Activated T-helper 1 cell treated with anti-CD3 and anti-CD28 coated beads, Interleukin-12 subunit alpha, Interleukin-12 subunit beta, Interleukin-2, Interleukin-4 antibody, amounts not matched to agents 30 ng/mL and 10 ng/mL and 1 ng/mL, durations not matched to agents 14 hours and 24 hours and 36 hours (primary cell): ENCODE results near the gene ZFHX3. TPM values are rescaled to one million over a fixed set of nuclear protein-coding genes. Genes with fewer than 3 reads are reported as not detected.
A peak's percentile ranks its signal among the peaks of the same experiment; 100 is the strongest.
"Not testable (repeated sequence)": the region's sequence is repeated elsewhere in the genome, so short reads cannot be mapped to it uniquely, and the experiment has no call there.

Experiments used
- DNase-seq: peaks from one replicate; pipeline ENCODE4 v3.0.0; 2021; ENCODE audit warnings: low spot score
- H3K27ac Mint-ChIP-seq: one replicate; pipeline ENCODE4 v1.8.0; 2021; ENCODE audit warnings: mild to moderate bottlenecking, mixed read lengths
- H3K27me3 Mint-ChIP-seq: one replicate; pipeline ENCODE4 v1.8.0; 2022; ENCODE audit warnings: mild to moderate bottlenecking, moderate library complexity, mixed read lengths; ENCODE audit not compliant: insufficient read depth
- H3K36me3 Mint-ChIP-seq: one replicate; pipeline ENCODE4 v1.8.0; 2021; ENCODE audit warnings: low read depth, mixed read lengths
- H3K4me1 Mint-ChIP-seq: one replicate; pipeline ENCODE4 v1.8.0; 2021; ENCODE audit warnings: low read depth, mixed read lengths
- H3K4me3 Mint-ChIP-seq: one replicate; pipeline ENCODE4 v1.8.0; 2021; ENCODE audit warnings: mild to moderate bottlenecking, moderate library complexity, mixed read lengths
- H3K9me3 Mint-ChIP-seq: one replicate; pipeline ENCODE4 v1.8.0; 2021; ENCODE audit warnings: mixed read lengths
- intact Hi-C: fragments of 100-400 bp; cut with micrococcal nuclease; formaldehyde crosslinking; loops from one replicate; pipeline ENCODE4 v1.15.1; 2024
- total RNA-seq: library from RNA; stranded (reverse); gene quantifications from 2 replicates; pipeline ENCODE4 v1.2.3, GENCODE V29; 2022

The ZFHX3 gene
- total RNA-seq, 1 donor from 2014 or later, result 0.34 TPM

DNA sequence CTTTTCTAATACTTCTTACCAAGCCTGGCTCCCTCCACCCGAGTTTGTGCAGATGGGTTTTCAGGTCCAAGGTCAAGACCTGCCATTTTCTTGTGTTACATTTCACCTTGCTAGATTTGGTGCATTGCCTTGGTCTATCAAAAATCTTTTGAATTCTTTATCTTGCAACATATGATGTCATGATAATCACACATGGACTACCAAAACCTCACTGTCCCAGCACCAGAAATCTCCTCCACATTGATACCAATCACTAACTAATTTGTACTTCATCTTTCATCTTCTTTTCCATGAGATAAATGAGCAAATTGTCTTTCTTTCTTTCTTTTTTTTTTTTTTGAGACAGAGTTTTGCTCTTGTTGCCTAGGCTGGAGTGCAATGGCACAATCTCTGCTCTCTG lies 33.0 kb upstream of the ZFHX3 start:
- Mint-ChIP-seq H3K4me3 (no peak overlapping the region), H3K4me1 (no peaks in the 10 kb centered on the region), H3K36me3 (no peaks in the 10 kb centered on the region), H3K9me3 (no peaks in the 10 kb centered on the region), H3K27me3 (peaks cover 3% of the 10 kb centered on the region), H3K27ac (no peak overlapping the region)
- DNase-seq, result no peak
- intact Hi-C loops, result no loop called here

DNA sequence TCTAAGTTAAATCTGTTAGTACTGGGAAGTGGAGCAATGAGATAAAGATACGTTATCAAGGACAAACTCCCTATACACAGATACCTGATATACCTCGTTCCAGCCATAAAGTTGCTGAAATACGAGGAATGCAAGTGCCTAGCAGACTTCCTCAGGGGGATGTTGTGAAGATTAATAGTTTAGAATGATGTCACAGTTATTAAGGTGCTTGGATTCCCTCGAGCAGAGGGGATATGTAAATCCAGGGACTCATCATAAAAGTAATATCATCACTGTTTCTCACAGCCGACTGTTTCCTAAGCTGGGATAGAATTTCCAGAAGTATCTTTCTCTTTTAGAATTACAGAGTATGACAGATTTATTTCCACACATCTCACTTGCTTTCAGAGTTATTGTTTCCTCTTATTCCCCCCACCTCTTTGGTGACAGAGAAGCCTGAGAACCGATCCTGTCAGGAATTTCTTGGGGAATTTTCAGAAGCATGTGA lies 28.4 kb upstream of the ZFHX3 start:
- Mint-ChIP-seq H3K36me3 (no peaks in the 10 kb centered on the region), H3K9me3 (no peaks in the 10 kb centered on the region), H3K27me3 (peaks cover 19% of the 10 kb centered on the region), H3K4me3 (no peak overlapping the region), H3K4me1 (no peaks in the 10 kb centered on the region), H3K27ac (no peak overlapping the region)
- intact Hi-C loops, result no loop called here
- no peak for DNase-seq

DNA sequence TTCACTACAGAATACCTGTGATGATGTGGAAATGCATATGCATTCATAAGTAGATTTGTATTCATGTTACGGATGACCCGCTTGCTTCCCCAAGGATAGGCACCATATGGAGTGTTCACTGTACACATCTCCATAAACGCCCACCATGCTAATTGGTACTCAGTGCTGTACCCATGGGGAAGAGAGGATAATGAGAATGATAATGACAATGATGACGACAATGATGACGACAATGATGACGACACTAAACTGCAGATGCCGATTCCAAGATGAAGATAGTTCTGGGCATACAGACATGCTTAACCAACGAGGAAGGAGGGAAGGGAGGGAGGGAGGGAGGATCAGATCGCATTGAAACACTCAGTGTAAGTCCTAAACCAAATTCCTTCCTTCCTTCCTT lies 26.5 kb upstream of the ZFHX3 start:
- Mint-ChIP-seq H3K9me3 (no peaks in the 10 kb centered on the region), H3K4me1 (no peaks in the 10 kb centered on the region), H3K27ac (no peak overlapping the region), H3K36me3 (no peaks in the 10 kb centered on the region), H3K27me3 (peaks cover 29% of the 10 kb centered on the region), H3K4me3 (no peak overlapping the region)
- intact Hi-C loops, result no loop called here
- no peak for DNase-seq

DNA sequence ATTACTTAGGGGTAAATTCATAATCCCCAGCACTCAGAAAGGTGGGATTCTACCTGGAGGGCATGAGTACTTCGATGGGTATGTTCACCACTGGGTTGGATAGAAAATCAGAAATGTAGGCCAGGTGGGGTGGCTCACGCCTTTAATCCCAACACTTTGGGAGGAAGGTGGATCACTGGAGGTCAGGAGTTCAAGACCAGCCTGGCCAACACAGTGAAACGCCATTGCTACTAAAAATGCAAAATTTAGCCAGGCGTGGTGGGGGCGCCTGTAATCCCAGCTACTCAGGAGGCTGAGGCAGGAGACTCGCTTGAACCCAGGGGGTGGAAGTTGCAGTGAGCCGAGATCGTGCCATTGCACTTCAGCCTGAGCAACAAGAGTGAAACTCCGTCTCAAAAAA lies 24.1 kb upstream of the ZFHX3 start:
- H3K4me3 Mint-ChIP-seq, DNase-seq, intact Hi-C loops, H3K9me3 Mint-ChIP-seq, H3K4me1 Mint-ChIP-seq, H3K36me3 Mint-ChIP-seq, H3K27ac Mint-ChIP-seq: not testable (repeated sequence)
- H3K27me3 Mint-ChIP-seq, result peaks cover 49% of the 10 kb centered on the region

DNA sequence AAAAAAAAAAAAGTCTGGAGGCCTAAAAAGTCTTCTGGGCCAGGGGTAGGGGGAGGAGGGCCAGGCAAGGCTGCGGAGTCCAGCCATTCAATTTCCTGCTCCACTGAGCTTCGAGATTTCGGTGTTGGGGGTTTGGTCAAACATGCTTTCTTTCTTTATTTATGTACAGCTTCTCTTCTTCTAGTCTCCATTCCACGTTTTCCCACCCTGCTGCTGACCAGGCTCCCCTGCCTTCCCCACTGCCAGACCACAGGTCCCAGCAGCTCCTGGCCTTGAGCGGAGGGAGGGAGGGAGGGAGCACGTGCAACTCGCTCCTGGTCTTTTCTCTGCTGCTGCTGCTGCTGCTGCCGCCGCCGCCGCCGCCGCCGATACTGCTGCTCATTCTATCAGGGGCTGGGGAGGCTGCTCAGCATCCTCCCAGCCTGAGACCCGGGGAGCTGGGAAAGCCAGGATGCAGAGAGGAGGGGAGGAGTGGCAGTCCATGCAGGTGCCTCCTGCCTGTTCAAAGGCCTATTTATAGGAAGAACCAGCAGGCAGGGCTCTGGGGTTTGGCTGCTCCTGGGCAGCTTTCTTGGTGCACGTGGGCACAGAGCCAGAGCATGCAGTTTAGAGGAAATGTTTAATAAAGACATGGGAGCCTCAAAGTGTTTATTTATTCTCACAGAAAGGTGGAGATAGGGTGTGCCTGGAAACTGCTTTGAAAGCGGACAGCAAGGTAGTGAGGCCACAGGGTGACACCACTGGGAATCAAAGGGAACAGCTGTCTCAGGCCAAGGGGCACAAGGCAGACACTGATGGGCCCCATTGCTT lies 23.4 kb upstream of the ZFHX3 start:
- peak overlapping the region; percentile 39 for H3K4me3 Mint-ChIP-seq
- intact Hi-C loops, result no loop called here

DNA sequence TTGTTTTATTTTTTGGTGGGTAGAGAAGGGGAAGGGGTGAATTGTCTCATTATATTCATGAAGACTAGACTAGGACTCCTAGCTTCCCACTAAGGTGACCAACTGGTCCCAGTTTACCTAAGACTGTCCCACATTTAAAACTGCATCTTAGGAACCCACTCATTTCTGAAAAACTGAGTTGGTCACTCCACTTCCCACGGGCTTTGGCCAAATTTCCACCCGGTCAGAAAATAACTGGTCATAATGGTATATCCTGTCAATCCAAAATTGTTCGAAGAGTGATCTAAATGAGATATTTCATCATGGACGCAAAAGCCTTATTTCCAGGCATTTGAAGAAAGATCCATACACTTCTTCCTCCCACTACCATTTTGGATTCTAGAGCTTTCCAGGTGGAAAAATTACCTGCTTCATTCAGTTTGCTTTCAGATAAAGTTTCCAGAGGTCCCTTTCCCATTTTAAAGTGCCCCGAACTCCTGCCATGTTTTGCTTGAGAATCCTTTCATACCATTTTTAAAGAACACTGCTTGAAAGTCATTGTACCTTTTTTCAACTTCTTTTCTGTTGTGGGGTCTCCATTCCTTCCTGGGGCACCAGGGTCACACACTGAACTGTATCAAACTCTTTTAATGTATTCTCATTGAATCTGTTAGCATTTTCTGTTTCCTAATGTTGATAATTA lies 21.8 kb upstream of the ZFHX3 start:
- DNase-seq, result no peak
- H3K9me3 Mint-ChIP-seq, result no peaks in the 10 kb centered on the region
- no peak overlapping the region for H3K27ac Mint-ChIP-seq
- no peaks in the 10 kb centered on the region for H3K36me3 Mint-ChIP-seq
- H3K27me3 Mint-ChIP-seq, result peaks cover 64% of the 10 kb centered on the region
- intact Hi-C loops, result no loop called here
- H3K4me1 Mint-ChIP-seq, result no peaks in the 10 kb centered on the region
- no peak overlapping the region for H3K4me3 Mint-ChIP-seq

More for the DNA sequence above, 23.4 kb upstream of the ZFHX3 start:
- Mint-ChIP-seq H3K4me1 (no peaks in the 10 kb centered on the region), H3K36me3 (no peaks in the 10 kb centered on the region), H3K9me3 (no peaks in the 10 kb centered on the region), H3K27ac (no peak overlapping the region), H3K27me3 (peaks cover 51% of the 10 kb centered on the region)
- DNase-seq, result no peak

DNA sequence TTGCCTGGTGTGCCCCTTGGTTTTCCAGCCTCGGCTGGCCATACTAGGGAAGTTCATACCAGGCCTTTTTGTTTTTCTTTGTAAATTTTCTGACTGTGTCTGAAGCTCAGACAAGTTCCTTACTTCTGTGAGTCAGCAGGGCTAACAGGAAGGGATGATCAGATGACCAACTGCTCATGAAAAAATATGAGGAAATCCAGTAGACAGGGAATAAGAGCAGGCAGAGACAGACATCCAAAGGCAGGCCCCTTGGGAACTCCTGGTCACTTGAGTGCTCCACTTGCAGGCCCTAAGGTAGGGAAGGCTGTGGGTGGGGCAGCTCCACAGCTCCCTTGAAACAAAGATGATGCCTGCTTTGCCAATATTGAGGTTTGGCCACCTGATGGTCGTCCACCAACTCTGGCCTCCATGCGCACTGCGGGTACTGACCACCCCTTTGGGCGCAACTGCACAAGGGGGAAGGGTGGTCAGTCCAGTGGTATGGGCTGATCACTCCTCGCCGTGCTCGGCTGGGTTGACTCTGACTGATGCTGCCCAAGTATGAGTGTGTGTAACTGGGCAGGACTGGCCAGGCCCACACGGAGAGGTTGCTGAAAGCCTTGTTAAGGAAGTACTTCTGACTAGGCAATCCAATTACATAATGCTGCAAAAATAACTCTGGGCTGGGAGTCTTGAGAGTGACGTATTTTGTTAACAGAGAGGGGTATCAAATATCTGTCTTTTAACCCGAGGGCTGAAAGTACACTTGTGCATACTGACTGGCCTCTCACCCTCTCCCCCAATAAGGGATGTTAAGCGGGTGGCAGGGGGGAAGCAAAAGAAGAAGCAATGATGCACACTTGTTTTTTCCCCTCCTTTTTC lies 20.8 kb upstream of the ZFHX3 start:
- Mint-ChIP-seq H3K4me3 (no peak overlapping the region), H3K4me1 (no peaks in the 10 kb centered on the region), H3K9me3 (no peaks in the 10 kb centered on the region), H3K27me3 (peaks cover 69% of the 10 kb centered on the region), H3K27ac (no peak overlapping the region), H3K36me3 (no peaks in the 10 kb centered on the region)
- DNase-seq, result no peak
- intact Hi-C loops, result no loop called here

DNA sequence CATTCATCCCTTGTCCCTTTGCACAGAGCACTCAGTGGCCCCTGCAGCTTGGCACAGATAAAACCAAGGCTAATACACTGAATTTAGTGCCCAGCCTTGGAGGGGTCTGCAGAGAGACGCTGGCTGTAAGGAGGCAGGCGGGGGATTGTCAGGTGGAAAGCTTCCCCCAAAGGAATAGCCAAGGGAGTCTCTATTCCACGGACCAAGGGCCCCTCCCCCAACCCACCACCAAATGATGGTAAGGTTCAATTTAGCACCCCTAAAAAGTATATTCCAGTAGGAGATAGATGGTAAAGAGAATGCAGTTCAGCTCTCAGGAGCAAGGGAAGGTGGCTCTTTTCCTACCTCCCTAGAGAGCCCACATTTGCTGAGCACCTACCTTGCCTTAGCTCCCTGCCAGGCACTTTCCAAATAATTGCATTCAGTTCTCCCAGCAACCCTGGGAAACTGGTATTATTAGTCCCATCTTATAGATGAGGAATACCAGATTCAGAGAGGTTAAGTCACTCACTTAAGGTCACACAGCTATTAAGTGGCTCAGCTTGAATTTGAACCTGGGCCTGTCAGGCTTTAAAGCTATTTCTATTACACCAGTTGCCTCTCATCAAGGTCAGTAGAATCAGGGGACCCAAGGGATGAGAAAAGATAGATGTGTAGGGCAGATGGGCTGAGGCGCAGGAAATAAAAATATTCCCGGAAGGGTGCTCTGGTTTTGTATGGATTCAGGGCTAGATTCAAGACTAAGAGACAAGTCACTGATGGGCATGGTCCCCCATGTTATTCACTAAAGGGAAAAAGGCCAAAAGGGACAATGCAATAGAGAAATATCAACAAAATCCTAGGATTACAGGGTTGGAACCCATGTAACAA lies 20.0 kb upstream of the ZFHX3 start:
- no peaks in the 10 kb centered on the region for H3K36me3 Mint-ChIP-seq
- H3K27me3 Mint-ChIP-seq, result peaks cover 72% of the 10 kb centered on the region
- H3K4me3 Mint-ChIP-seq, result no peak overlapping the region
- DNase-seq, result no peak
- intact Hi-C loops, result no loop called here
- no peaks in the 10 kb centered on the region for H3K9me3 Mint-ChIP-seq
- no peaks in the 10 kb centered on the region for H3K4me1 Mint-ChIP-seq
- H3K27ac Mint-ChIP-seq, result no peak overlapping the region

DNA sequence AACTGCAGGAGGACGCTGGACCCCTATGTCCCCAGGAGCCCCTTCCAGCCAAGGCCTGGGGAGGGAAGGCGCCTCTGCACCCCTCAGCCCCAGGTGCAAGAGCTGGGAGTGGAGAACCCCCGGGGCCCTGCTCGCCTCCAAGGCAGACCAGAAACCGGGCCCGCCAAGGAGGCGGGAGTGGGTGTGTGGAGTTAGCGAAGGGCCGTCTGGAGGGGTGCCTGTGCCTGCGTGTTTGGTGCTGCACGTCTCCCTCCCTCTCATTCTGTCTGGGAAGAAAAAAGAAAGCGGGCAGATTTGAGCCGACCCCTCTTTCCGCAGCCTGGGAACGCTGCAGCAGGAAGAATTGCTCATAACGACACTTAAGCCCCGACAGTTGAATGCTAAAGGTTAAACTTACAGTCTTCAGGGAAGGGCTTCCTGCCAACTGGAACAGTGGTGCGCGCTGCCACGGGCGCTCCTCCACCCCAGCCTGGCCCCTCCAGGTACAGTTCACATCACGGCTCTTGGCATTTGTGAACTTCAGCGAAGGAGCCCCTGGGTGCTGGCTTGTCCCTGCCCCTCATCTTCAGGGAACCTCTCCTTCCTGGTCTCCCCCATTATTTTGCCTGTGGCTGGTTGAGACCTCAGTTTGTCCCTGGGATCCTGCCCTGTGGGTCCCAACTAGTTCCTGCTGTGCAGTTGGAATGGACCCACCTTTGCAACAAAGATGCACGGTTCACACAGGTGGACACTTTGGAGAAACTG lies 19.2 kb upstream of the ZFHX3 start:
- intact Hi-C loops, result no loop called here
- Mint-ChIP-seq H3K4me3 (no peak overlapping the region), H3K27ac (no peak overlapping the region), H3K36me3 (no peaks in the 10 kb centered on the region), H3K27me3 (peaks cover 76% of the 10 kb centered on the region), H3K9me3 (no peaks in the 10 kb centered on the region), H3K4me1 (no peaks in the 10 kb centered on the region)
- DNase-seq, result no peak

DNA sequence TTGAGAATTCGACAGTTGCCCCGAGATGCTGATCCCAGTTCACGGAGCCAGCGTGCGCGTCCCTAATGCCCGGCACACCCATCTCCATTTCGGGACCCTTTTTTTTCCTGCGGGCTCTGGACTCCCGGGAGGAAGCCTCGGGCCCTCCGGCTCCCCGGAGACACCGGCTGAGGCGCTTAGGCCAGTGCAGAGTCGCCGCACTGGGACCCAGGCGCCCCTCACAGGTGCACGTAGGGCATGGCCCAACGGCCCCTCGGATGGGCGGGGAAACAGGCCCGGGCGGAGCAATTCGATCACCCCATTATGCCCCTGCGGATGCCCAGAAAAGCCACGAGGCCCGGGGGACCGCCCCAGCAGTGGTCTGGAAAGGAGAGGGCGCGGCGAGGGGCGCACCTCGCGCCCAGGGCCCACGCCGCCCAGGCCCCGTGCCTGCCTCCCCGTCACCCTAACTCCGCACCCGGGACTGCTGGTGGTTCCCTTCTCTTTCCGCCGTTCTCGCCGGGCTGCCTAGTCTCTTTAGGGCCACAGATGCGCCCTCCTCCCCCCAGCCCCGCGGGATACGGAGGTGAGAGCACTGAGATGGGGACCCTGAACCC lies 18.5 kb upstream of the ZFHX3 start:
- H3K4me1 Mint-ChIP-seq, result no peaks in the 10 kb centered on the region
- DNase-seq, result no peak
- H3K4me3 Mint-ChIP-seq, result no peak overlapping the region
- no peaks in the 10 kb centered on the region for H3K36me3 Mint-ChIP-seq
- no peak overlapping the region for H3K27ac Mint-ChIP-seq
- intact Hi-C loops, result no loop called here
- no peaks in the 10 kb centered on the region for H3K9me3 Mint-ChIP-seq
- H3K27me3 Mint-ChIP-seq, result peaks cover 76% of the 10 kb centered on the region

DNA sequence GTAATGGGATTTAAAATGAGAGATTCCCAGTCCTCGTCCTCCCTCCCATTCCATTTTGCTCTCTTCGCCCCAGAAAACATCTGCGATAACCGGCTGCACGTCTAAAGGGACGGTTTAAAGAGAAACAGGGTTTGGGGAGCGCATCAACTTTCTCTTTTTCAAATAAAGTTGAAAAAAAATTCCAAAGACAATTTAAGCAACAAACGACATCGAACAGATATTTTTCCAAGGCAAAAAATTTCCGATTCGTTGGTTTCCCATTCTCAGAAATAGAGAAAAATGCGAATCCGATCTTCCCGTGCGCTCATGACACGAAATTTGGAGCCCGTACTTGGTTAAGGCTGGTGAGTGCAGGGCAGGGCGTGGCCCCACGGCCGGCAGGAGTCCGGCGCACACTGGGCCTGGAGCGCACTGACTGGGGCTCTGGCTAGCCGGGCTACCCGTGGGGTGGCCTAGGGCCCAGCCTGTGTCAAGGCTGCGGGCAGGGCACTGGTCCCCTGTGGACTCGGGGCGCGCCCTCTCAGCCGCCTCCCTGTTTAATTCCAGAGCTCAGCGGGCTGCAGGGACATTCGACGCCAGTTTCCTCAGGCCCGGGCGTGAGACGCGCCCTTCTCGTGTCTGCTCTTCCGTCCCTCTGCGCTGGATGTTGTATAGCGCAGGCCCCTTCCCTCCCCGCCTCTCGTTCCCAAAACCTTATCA lies 17.9 kb upstream of the ZFHX3 start:
- intact Hi-C loops, result no loop called here
- Mint-ChIP-seq H3K27ac (no peak overlapping the region), H3K4me3 (no peak overlapping the region), H3K9me3 (no peaks in the 10 kb centered on the region), H3K4me1 (no peaks in the 10 kb centered on the region), H3K36me3 (no peaks in the 10 kb centered on the region), H3K27me3 (peaks cover 78% of the 10 kb centered on the region)
- no peak for DNase-seq
